ENCODE data around the gene FAM53B. TPM values are rescaled to one million over a fixed set of nuclear protein-coding genes. Genes with fewer than 3 reads are reported as not detected.
A peak's percentile ranks its signal among the peaks of the same experiment; 100 is the strongest.

FAM53B gene
- total RNA-seq, 4 donors from 2014 or later = 140 to 253 (median 192) TPM

DNA sequence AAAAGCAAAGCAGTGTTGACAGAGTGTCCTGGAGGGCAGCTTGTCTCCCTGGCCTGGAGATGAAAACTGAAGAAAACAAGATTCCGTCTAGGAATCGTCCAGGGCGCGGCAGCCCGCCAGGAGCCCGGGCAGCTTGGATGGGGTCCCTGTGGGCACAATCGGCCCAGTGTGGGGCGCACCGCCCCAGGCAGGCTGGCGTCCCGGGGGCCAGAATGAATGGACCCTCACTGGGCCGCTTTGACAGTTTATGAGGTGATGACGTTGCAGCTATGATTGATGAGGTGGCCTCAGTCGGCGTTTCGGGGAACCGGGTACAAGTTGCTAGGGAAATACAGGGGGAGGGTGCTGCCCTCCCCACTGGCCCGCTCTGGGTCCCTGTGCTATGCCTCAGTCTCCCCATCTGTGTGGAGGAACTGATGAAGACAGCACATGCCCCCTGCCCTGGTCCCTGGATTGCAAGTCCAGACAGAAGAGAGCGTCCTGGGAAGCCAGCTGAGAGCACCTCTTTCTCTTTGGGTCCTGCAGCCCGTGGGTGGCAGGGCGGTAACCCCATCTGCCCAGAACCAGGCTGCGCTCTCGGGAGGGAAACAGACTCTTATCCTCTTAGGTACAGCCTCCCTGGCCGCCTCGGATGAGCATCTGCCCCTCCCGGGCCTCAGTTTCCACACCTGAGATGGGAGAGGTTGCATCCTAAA is 151.3 kb downstream of the FAM53B start:
- intact Hi-C loops (cut with DNase I; ENCODE audit: low total_unique reads) = no loop called here
- TF ChIP-seq POLR2A (IDR thresholded peaks at IDR 0.05) = no peak
- Histone ChIP-seq H3K27me3 (no peaks in the 10 kb centered on the region), H3K27ac (no peak overlapping the region), H3K4me1 (peaks cover 14 to 18% of the 10 kb centered on the region in 2 donors), H3K36me3 (no peaks in the 10 kb centered on the region), H3K9me3 (no peaks in the 10 kb centered on the region), H3K4me3 (no peak overlapping the region)
- ATAC-seq (no peak), DNase-seq (no peak)
- in situ Hi-C loops (cut with MboI; ENCODE audit: low sequenced_read_pairs in 4 of 4) = no loop called here

DNA sequence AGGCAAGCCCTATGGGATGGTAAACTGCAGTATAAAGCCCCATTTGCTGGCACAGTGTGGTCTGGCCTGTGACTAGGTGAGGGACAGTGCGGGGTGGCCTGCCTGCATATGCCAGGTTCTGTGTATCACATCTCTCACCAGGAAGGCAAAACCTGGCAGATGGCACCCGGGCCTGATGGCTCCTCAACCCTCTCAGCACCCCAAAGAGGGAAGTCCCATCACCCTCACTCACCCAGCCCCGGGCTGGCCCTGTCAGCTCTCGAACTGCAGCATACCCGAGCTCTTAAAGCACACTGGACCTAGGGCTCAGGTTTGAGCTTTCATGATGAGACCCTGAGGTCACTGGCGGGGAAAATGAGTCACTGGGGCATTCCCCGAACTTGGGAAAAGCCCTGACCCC is 152.1 kb downstream of the FAM53B start:
- no peaks in the 10 kb centered on the region for H3K27me3 ChIP-seq
- no peak overlapping the region for H3K27ac ChIP-seq
- TF ChIP-seq, protein P1, sequence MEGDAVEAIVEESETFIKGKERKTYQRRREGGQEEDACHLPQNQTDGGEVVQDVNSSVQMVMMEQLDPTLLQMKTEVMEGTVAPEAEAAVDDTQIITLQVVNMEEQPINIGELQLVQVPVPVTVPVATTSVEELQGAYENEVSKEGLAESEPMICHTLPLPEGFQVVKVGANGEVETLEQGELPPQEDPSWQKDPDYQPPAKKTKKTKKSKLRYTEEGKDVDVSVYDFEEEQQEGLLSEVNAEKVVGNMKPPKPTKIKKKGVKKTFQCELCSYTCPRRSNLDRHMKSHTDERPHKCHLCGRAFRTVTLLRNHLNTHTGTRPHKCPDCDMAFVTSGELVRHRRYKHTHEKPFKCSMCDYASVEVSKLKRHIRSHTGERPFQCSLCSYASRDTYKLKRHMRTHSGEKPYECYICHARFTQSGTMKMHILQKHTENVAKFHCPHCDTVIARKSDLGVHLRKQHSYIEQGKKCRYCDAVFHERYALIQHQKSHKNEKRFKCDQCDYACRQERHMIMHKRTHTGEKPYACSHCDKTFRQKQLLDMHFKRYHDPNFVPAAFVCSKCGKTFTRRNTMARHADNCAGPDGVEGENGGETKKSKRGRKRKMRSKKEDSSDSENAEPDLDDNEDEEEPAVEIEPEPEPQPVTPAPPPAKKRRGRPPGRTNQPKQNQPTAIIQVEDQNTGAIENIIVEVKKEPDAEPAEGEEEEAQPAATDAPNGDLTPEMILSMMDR (IDR thresholded peaks at IDR 0.05 in 4 of 5, conservative IDR thresholded peaks at IDR 0.05 in 1 of 5) = no peak
- no peak for TF ChIP-seq POLR2A (IDR thresholded peaks at IDR 0.05)
- no peaks in the 10 kb centered on the region for H3K36me3 ChIP-seq
- peaks cover 14 to 20% of the 10 kb centered on the region in 2 donors for H3K4me1 ChIP-seq
- no peak overlapping the region for H3K4me3 ChIP-seq
- no peaks in the 10 kb centered on the region for H3K9me3 ChIP-seq
- ATAC-seq (no peak), DNase-seq (no peak)
- intact Hi-C loops (cut with DNase I; ENCODE audit: low total_unique reads) = no loop called here
- in situ Hi-C loops (cut with MboI; ENCODE audit: low sequenced_read_pairs in 4 of 4) = no loop called here

DNA sequence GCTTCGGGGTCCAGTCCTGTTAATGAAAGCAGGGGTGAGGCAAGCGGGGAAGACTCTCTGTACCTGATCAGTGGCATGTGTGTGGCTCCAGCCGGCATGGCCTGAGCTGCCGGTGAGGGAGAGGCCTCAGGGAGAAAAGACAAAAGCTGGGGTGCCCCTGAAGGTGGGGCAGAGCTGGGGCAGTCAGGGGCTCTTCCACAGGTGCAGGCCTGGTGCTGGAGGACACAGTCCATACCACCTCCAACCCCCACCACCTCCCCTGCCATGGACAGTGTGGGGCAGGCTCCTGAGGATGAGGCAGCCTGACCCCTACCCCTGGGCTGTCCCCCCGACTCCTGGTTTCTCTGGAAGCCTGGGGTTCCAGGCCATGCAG is 153.1 kb downstream of the FAM53B start:
- DNase-seq = no peak
- ATAC-seq = no peak
- H3K4me3 ChIP-seq = no peak overlapping the region
- H3K27ac ChIP-seq = no peak overlapping the region
- TF ChIP-seq, protein P1 (IDR thresholded peaks at IDR 0.05 in 4 of 5, conservative IDR thresholded peaks at IDR 0.05 in 1 of 5) = no peak
- TF ChIP-seq POLR2A (IDR thresholded peaks at IDR 0.05) = no peak
- in situ Hi-C loops (cut with MboI; ENCODE audit: low sequenced_read_pairs in 4 of 4) = no loop called here
- intact Hi-C loops (cut with DNase I; ENCODE audit: low total_unique reads) = no loop called here
- H3K9me3 ChIP-seq = no peaks in the 10 kb centered on the region
- H3K36me3 ChIP-seq = no peaks in the 10 kb centered on the region
- peaks cover 14 to 20% of the 10 kb centered on the region in 2 donors for H3K4me1 ChIP-seq
- H3K27me3 ChIP-seq = no peaks in the 10 kb centered on the region

DNA sequence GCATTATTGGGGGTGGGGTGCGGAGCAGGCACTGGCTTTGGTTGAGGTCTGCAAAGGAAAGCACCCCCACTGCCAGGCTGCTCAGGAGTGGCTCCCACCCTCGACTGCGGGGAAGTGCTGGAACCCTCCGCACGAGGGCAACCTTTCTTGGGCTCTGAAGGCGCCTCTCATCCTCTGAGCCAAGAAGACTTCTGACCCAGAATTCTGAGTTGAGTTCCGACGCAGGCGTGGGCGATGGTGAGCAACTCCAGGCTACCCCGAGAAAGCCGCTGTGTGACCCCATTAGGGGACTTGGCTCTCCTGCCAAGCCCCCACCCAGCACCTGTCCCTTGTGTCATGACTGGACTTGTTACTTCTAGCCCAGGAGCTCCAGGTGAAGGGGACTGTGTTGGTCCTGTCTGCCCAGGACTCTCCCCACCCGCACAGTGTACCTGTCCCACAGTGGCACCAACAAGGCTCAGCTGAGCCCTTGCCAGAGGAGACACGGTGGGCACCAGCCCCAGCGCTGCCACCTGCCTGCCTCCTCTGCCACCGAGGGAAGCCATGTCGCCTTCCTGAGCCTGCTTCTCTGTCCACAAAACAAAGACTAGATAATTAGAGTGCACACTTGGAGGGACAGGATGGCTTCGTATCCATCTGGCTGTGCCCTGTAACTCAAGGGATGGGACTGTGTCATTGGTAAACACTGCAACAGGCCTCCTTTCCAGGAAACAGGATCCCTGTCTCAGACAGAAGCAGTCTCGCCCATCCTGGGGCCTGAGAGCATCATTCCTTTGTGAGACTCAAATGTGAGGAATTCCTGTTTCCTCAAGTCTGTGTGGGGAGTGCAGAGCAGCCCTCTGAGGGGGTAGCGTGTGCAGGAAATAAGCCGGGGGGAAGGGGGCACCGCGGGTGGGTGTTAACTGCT is 153.7 kb downstream of the FAM53B start:
- in situ Hi-C loops (cut with MboI; ENCODE audit: low sequenced_read_pairs in 4 of 4) (no loop called here), intact Hi-C loops (cut with DNase I; ENCODE audit: low total_unique reads) (no loop called here)
- TF ChIP-seq, protein P1 (IDR thresholded peaks at IDR 0.05 in 4 of 5, conservative IDR thresholded peaks at IDR 0.05 in 1 of 5) = no peak
- TF ChIP-seq POLR2A (IDR thresholded peaks at IDR 0.05) = no peak
- no peak for DNase-seq
- Histone ChIP-seq H3K27me3 (no peaks in the 10 kb centered on the region), H3K4me3 (no peak overlapping the region), H3K4me1 (peaks cover 14 to 20% of the 10 kb centered on the region in 2 donors), H3K36me3 (no peaks in the 10 kb centered on the region), H3K9me3 (no peaks in the 10 kb centered on the region), H3K27ac (no peak overlapping the region)
- no peak for ATAC-seq

DNA sequence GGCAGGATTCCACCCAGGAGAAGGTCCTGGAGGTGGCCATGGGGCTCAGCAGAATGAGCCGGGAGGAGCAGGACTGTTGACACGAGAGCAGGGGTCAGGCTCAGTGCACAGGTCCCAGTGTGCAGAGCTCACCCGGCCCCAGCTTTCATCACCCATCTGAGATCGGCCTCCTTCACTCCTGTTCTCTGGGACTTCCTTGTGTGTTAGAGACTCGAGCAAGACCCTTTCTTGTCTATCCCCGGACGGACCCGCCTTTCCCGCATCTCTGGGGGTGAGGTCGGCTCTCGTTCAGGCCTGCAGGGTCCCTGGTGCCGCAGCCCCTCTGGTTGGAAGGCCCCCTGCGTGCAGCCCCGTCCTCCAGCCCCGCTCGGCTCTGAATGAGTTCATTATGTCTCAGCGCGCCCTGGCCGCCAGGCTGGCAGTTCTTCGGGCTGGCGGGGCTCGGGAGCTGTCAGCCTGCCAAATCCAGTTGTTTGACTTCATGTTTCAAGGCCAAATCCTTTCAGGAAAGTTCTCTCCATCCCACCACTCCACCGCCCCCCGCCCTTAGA is 154.6 kb downstream of the FAM53B start:
- TF ChIP-seq, protein P1 (IDR thresholded peaks at IDR 0.05 in 4 of 5, conservative IDR thresholded peaks at IDR 0.05 in 1 of 5) = no peak
- no peak for TF ChIP-seq POLR2A (IDR thresholded peaks at IDR 0.05)
- no peaks in the 10 kb centered on the region for H3K27me3 ChIP-seq
- H3K27ac ChIP-seq = peak overlapping the region in 3 of 4 donors; percentile 38 to 68 (median 50)
- intact Hi-C loops (cut with DNase I; ENCODE audit: low total_unique reads) = no loop called here
- in situ Hi-C loops (cut with MboI; ENCODE audit: low sequenced_read_pairs in 4 of 4) = no loop called here
- peaks cover 14 to 20% of the 10 kb centered on the region in 2 donors for H3K4me1 ChIP-seq
- H3K4me3 ChIP-seq = no peak overlapping the region
- no peaks in the 10 kb centered on the region for H3K36me3 ChIP-seq
- no peaks in the 10 kb centered on the region for H3K9me3 ChIP-seq
- no peak for ATAC-seq
- DNase-seq = no peak

Data from gastrocnemius medialis (tissue), 4 donors.